Neural crest cell (in vitro differentiated cells): ENCODE measurements around the gene GEN1. TPM values are rescaled to one million over a fixed set of nuclear protein-coding genes. Genes with fewer than 3 reads are reported as not detected.

Experiments
- DNase-seq: peaks from one replicate; pipeline ENCODE4 v3.0.0; 2021; ENCODE audit warnings: low read depth, mixed read lengths, low spot score
- H3K27ac Mint-ChIP-seq: one replicate; pipeline ENCODE4 v1.8.0; 2021; ENCODE audit warnings: mild to moderate bottlenecking, mixed read lengths; ENCODE audit not compliant: unreplicated experiment
- H3K27me3 Mint-ChIP-seq: 2 replicates; pipeline ENCODE4 v1.8.0; 2021; ENCODE audit warnings: low read depth, mild to moderate bottlenecking, mixed read lengths
- H3K36me3 Mint-ChIP-seq: 2 replicates; pipeline ENCODE4 v1.8.0; 2021; ENCODE audit warnings: low read depth, mild to moderate bottlenecking, mixed read lengths
- H3K4me1 Mint-ChIP-seq: 2 replicates; pipeline ENCODE4 v1.8.0; 2021; ENCODE audit warnings: mixed read lengths
- H3K4me3 Mint-ChIP-seq: one replicate; pipeline ENCODE4 v1.8.0; 2021; ENCODE audit warnings: mild to moderate bottlenecking, mixed read lengths
- H3K9me3 Mint-ChIP-seq: 2 replicates; pipeline ENCODE4 v1.8.0; 2021; ENCODE audit warnings: mixed read lengths
- CTCF ChIP-seq: fragments of 200-600 bp; sonication (generic); conservative IDR thresholded peaks from 2 replicates; pipeline ENCODE4 v1.5.0; 2021; ENCODE audit warnings: antibody characterized with exemption, mild to moderate bottlenecking
- long read RNA-seq: library from polyadenylated mRNA; unstranded; transcript quantifications from one replicate; pipeline ENCODE4 v2.0.0, GENCODE V29; 2020
- total RNA-seq: library from RNA; stranded (reverse); gene quantifications from 2 replicates; pipeline ENCODE4 v1.2.1, GENCODE V29; 2021

GEN1 gene
- total RNA-seq: 29.7 and 31.2 TPM in 2 replicates
- long read RNA-seq, full-length matches to known transcripts: 8 of 30 reads
- long read RNA-seq, partial matches to known transcripts: 5 of 30 reads
- long read RNA-seq, other reads (novel, unspliced or antisense): 17 of 30 reads

GRCh38 chr2:17753803-17754663 is at the start of gene GEN1, which contains the start of gene SMC6:
TSS of gene GEN1 (plus strand) at chr2:17754138. CDS start at chr2:17759944, 5,806 bp downstream.
TSS of gene SMC6 (minus strand) at chr2:17753810. CDS start at chr2:17745946, 7,864 bp downstream.
- Mint-ChIP-seq H3K27ac (peak within 1 kb of the TSS; percentile 98), H3K27me3 (no peaks in the 10 kb centered on the region), H3K4me1 (peaks cover 49% of the 10 kb centered on the region), H3K4me3 (peak within 1 kb of the TSS; percentile 94), H3K9me3 (no peaks in the 10 kb centered on the region), H3K36me3 (no peaks in the 10 kb centered on the region)
- no peak for TF ChIP-seq CTCF
- DNase-seq: peak; percentile 90

DNA sequence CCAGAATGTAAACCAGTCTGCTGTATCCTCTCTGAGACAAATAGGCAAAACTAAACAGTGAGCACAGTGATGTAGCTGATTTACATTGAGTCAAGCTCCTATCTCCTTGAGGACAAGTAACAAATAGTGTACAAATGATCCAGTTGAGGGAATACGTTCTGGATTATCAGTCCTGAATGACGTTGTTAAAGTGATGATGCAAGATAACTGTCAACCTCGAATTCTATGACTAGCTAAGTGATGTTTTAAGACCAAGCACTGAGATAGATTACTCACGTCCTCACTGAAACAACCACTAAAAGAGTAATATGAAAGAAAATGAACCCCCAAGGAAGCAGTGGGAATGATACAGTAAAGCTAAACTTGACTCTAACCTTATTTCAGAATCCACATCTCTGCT is 47.1 kb upstream of the GEN1 start:
- H3K27ac Mint-ChIP-seq: no peak overlapping the region
- no peaks in the 10 kb centered on the region for H3K4me1 Mint-ChIP-seq
- H3K4me3 Mint-ChIP-seq: no peak overlapping the region
- DNase-seq: no peak
- peaks cover 10% of the 10 kb centered on the region for H3K36me3 Mint-ChIP-seq
- no peak for TF ChIP-seq CTCF
- H3K9me3 Mint-ChIP-seq: no peaks in the 10 kb centered on the region
- H3K27me3 Mint-ChIP-seq: no peaks in the 10 kb centered on the region

GRCh38 chr2:17708501-17708900 is 45.4 kb upstream of the GEN1 start:
- Mint-ChIP-seq H3K36me3 (peaks cover 14% of the 10 kb centered on the region), H3K4me3 (no peak overlapping the region), H3K4me1 (no peaks in the 10 kb centered on the region), H3K27me3 (no peaks in the 10 kb centered on the region), H3K27ac (no peak overlapping the region), H3K9me3 (no peaks in the 10 kb centered on the region)
- no peak for DNase-seq
- TF ChIP-seq CTCF: no peak

- no peak overlapping the region for H3K4me3 Mint-ChIP-seq
- H3K36me3 Mint-ChIP-seq: peaks cover 16% of the 10 kb centered on the region
- H3K9me3 Mint-ChIP-seq: no peaks in the 10 kb centered on the region
- H3K4me1 Mint-ChIP-seq: peaks cover 4% of the 10 kb centered on the region
- DNase-seq: no peak
- TF ChIP-seq CTCF: no peak
- no peak overlapping the region for H3K27ac Mint-ChIP-seq
- H3K27me3 Mint-ChIP-seq: no peaks in the 10 kb centered on the region
Observed at GRCh38 chr2:17709897-17710296, 44.0 kb upstream of the GEN1 start.

DNA sequence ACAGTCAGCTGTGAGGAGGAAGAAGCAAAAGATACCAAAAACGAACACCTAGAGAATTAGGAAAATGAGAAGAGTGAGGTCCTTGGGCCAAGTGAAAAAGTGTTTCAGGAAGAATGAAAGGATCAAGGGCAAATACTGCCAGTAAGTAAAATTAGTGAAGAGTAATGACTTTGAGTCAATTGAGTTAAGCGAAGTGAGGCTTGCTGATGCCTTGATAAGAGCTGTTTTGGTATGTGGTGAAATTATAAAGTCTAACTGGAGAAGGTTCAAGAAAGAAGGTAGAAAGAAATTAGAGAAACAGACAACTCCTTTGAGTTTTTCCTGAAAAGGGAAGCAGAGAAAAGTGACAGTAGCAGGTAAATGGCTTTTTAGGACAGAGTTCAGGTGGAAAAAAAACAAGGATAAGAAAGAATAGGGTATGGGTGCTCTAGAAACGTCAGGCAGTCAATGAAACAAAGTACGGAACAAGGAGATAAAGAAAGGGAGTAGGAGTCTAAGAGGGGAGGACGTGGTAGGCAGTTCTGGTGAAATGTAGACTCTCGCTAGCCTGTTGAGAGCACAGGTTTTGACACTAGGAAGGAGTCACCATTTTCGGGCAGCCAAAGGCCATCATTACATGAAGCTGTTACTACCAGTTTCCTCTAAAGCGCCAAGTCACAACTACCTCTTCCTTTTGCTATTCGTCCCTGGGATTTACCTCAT is 43.2 kb upstream of the GEN1 start:
- DNase-seq: no peak
- H3K4me1 Mint-ChIP-seq: peaks cover 4% of the 10 kb centered on the region
- no peak for TF ChIP-seq CTCF
- H3K9me3 Mint-ChIP-seq: no peaks in the 10 kb centered on the region
- H3K27me3 Mint-ChIP-seq: no peaks in the 10 kb centered on the region
- H3K27ac Mint-ChIP-seq: no peak overlapping the region
- H3K4me3 Mint-ChIP-seq: no peak overlapping the region
- peaks cover 16% of the 10 kb centered on the region for H3K36me3 Mint-ChIP-seq
